PFSK-1 (cell line): ENCODE measurements around the gene COX5B.

Experiments
- POLR2AphosphoS5 ChIP-seq: IDR thresholded peaks from 2 replicates; pipeline ENCODE4 v1.6.1; 2012; ENCODE audit warnings: low read depth, mild to moderate bottlenecking, control low read depth, low read length, moderate library complexity
- REST ChIP-seq, 2 experiments: IDR thresholded peaks; 2 replicates each; pipeline versions ENCODE4 v1.6.1 to v1.8.0; 2011 to 2012; ENCODE audit warnings: low read depth in 2 of 2, low read length in 2 of 2, control low read depth in 1 of 2, inconsistent platforms in 1 of 2, mild to moderate bottlenecking in 1 of 2, moderate library complexity in 1 of 2; ENCODE audit not compliant: insufficient read depth in 1 of 2
- TAF1 ChIP-seq: IDR thresholded peaks from 2 replicates; pipeline ENCODE4 v1.6.1; 2012; ENCODE audit warnings: low read length, control low read depth, borderline replicate concordance; ENCODE audit not compliant: insufficient read depth

GRCh38 chr2:97677480-97677879 is 31.6 kb downstream of the COX5B start:
- TF ChIP-seq TAF1, result no peak
- TF ChIP-seq POLR2AphosphoS5, result no peak
- TF ChIP-seq REST (IDR thresholded peaks at IDR 0.05; ENCODE audit: insufficient read depth in 1 of 2, low read depth in 2 of 2, low read length in 2 of 2), result no peak
